Omental fat pad (tissue), 4 donors: ENCODE results near the gene GRB10. TPM values are rescaled to one million over a fixed set of nuclear protein-coding genes. Genes with fewer than 3 reads are reported as not detected.
A peak's percentile ranks its signal among the peaks of the same experiment; 100 is the strongest.

Source experiments
- ATAC-seq: fragments of 150-250 bp; one replicate; pipeline ENCODE4 v1.9.1; 2016; ENCODE audit warnings: mild to moderate bottlenecking, moderate library complexity; ENCODE audit not compliant: low FRiP score
- DNase-seq: peaks from one replicate; pipeline ENCODE4 v3.0.0-alpha.2; 2019; ENCODE audit warnings: low spot score
- total RNA-seq, 4 donors: library from RNA; depleted of rRNA; stranded (reverse); fragments of >200 nt; gene quantifications; one replicate each; pipeline ENCODE4 v1.1.0, GENCODE V29; 2016
- TF ChIP-seq, protein P1 (sequence below), 3 donors: fragments of 450-650 bp; IDR thresholded peaks; one replicate each; pipeline ENCODE4 v1.5.1; 2016 to 2017; ENCODE audit warnings: antibody characterized with exemption in 3 of 3, mild to moderate bottlenecking in 3 of 3, moderate library complexity in 2 of 3

GRB10 gene
- total RNA-seq, 4 donors from 2014 or later = 64.6 to 100 (median 75.3) TPM

DNA sequence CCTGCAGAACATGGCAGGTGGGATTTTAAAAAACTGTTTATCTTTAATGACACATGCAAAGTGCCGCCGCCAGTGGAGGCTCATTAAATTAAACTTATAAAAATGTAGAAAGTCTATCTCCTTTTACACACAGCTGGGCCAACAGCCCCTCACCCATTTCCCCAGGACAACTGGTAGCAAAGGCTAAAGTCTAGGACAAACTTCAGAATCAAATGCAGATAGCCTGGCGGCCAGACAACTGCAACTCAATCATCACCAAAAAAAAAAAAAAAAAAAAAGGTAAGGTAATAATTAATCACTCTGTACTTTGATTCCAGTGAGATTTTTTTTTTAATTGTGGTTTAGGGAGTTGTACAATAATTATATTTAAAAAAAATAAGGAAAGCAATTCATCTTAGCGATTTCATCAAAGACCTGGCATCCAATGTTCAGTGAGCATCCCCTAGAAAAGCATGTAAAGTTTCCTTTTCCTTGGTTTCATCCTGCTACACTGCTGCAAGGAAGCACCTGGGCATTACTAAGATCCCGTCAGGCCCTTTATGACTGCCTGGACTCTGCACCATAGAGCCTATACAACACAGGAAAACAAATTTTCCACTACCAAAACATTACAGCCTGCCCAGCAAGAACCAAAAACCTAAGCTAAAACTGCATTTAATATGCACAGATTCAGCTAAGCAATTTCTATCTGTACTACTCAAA, 98.5 kb downstream of the GRB10 start:
- TF ChIP-seq, protein P1, sequence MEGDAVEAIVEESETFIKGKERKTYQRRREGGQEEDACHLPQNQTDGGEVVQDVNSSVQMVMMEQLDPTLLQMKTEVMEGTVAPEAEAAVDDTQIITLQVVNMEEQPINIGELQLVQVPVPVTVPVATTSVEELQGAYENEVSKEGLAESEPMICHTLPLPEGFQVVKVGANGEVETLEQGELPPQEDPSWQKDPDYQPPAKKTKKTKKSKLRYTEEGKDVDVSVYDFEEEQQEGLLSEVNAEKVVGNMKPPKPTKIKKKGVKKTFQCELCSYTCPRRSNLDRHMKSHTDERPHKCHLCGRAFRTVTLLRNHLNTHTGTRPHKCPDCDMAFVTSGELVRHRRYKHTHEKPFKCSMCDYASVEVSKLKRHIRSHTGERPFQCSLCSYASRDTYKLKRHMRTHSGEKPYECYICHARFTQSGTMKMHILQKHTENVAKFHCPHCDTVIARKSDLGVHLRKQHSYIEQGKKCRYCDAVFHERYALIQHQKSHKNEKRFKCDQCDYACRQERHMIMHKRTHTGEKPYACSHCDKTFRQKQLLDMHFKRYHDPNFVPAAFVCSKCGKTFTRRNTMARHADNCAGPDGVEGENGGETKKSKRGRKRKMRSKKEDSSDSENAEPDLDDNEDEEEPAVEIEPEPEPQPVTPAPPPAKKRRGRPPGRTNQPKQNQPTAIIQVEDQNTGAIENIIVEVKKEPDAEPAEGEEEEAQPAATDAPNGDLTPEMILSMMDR (IDR thresholded peaks at IDR 0.05) = no peak
- ATAC-seq = no peak
- no peak for DNase-seq

DNA sequence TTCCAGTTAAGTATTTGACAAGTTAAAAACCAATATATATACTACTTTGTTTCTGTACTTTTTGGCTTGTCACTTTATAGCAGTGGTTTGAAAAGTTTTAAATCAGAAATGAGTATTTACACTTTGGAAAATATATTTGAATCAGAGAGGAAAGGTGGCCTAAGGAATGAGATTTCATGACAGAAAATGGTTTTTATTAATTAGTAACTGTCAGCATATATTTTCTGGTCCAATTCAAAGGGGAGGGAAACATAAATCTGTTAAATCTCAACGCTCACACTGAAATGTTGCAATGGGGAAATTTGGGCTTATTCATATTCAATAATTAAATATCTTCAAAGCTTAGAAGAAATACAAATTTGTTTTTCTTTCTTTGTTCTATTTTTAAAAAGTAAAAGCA, 100.1 kb downstream of the GRB10 start:
- DNase-seq (no peak), ATAC-seq (no peak)
- TF ChIP-seq, protein P1 (IDR thresholded peaks at IDR 0.05) = no peak

DNA sequence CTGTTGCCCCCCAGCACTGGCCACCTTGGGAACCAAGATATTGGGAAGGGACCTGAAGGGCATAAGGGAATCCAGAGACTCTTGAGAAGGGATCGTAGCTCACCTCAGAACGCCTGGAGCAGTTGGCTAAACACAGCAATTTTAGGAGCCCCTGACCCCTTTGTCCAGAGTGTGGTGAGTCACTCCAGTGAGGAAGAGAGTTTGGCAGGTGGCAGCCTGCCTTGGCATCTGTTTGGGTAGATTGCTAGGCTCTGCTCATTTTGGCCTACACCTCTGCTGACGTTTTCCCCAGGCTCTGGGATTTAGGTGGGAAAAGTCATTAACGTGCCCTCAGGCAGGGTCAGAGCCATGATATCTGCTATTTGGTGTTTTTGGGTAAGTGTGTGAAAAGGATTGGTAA, 100.6 kb downstream of the GRB10 start:
- peak; percentile 48 for ATAC-seq
- TF ChIP-seq, protein P1 (IDR thresholded peaks at IDR 0.05) = no peak
- DNase-seq = no peak

DNA sequence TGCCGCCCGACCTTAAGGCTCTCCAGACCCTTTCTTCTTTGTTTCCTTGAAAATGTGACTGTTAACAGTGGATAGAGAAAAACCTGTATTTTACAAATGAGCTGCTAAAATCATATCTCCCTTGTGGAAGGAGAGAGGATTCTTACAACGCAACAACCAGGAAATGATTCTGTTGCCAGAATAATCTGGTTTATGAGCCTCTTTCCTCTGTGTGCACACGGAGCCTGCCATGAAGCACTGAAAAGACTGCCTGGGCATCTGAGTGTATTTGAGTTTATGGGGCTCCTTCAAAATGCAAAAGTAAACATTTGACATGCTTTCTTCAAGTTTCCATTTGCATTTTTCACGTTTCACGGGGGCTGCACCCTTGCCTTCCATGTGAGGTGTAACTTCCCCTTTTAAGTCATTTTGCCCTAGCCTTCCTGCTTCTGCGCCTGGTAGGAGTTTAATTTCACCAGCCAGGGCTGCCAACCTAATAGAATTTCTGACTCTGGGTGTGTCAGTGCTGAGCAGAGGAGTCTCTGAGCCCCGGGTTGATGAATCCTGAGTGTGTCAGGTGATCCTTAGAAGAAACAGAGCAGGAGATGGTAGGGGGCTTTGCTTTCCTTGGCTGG, 101.2 kb downstream of the GRB10 start:
- TF ChIP-seq, protein P1 (IDR thresholded peaks at IDR 0.05) = no peak
- ATAC-seq = no peak

DNA sequence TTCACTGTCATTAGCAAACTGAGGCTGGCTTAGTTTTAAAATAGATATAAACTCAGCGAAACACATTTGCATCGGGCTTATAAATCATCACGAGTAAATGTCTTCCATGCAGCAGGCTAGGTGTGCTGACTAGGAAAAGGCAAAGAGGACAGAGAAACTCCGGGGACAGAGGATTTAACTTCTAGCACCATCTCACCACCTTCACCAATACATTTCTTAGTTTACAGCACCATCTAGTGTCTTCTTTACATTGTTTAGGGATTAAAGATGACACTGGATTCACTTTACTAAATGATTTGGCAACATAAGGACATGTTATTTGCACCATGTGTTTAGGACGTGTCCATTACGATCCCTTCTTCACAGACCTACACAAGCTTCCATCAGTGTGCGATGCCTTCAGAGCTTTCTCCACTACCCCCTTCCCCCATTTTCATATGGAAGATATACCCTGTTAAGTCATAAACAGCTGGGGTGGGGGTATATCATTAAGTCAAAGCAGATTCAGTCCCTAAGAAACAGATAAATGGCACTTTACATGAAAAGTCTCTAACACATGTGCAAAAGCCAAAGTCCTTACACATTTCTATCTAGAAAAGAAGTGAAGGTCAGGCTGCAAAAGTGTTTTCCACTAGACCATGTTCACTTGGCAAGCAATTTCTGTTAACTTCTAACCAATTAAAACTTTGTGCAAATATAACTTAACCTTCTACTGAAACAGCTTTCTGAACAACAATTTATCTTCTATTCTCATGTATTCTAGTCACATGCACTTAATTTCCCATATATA, 103.3 kb downstream of the GRB10 start:
- TF ChIP-seq, protein P1 (IDR thresholded peaks at IDR 0.05) = no peak
- DNase-seq = no peak
- ATAC-seq = peak; percentile 29

More for the DNA sequence above, 101.2 kb downstream of the GRB10 start:
- DNase-seq = no peak

DNA sequence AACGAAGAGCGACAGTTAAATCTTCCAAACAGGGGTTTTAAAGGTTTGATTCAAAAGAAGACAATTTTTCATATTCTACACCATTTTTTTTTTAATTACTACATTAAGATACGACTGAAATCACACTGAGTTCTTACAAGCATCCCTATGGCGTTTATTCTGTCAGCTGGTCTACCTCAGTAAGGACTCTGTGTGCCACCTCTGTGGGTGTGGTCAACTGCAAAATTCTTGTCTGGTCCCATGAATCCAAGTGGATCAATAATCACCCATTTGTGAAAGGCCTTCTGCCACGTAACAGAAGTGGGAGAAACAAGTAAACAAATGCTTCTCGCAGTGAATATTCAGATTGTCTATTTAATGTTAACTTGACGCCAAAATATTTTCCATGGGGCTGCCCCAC, 104.1 kb downstream of the GRB10 start:
- ATAC-seq (no peak), DNase-seq (no peak)
- TF ChIP-seq, protein P1 (IDR thresholded peaks at IDR 0.05) = no peak
